Anterior cingulate cortex (tissue), 58 donors: ENCODE results near the gene GSN.

ENCODE experiments used
- DNase-seq, 58 donors: peaks; one replicate each; lab custom pipeline; 2025; lab: John Stamatoyannopoulos, UW

Gene GSN

DNA sequence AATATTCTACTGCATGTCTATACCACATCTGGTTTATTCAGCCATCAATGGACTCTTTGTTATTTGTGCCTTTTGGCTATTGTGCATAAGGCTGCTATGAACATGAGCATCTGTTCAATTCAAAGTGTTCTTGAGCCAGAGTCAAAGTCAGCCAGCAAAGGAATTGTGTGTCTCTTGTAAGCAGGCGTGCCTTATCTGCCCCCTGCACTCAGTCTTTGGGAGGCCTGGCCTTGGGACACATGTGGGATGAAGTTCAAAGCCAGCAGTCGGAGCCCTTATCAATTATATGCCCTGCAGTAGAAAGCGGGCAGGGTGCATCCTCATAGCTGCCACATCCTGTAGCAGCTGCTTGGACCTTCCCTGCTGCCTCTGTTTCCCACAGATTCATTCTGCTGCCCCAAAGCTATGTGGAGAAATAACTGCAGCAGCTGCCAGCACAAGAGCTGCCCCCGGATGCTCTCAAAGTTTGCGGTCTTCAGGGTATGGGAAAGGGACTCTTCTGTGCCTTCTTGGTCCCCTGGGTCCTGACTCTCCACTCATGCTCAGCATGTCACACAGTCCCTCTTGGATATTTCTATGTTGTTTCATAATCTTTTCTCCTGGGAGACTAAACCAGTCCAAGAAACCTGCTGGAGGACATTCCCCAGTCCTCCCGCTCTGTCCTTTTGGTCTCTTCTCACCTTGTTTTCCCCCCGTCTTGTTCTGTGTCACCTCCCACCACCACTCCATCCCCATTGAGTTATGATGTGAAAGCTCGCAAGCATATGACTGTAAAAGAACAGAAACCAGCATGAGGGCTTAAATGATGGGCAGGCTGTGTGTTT, 66.2 kb downstream of the GSN start:
- DNase-seq = no peak

DNA sequence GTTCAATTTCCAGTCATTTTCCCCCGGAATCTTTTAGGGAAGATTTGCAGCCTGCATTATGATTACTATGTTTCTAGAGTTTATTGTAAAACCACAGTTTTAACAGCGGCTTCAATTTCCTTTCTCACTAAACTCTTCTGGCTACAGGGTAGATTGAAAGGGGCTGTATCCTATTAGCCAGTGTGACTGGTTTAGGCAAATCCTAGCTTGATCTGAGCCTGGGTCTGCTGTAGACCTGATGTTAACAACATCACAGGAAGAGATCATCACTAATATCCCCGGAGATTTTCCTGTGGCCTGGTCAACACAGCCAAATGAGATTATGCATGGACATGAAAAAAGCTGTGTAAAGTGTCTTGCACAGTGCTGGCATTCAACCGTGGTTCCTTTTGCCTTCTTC, 68.7 kb downstream of the GSN start:
- DNase-seq = no peak

DNA sequence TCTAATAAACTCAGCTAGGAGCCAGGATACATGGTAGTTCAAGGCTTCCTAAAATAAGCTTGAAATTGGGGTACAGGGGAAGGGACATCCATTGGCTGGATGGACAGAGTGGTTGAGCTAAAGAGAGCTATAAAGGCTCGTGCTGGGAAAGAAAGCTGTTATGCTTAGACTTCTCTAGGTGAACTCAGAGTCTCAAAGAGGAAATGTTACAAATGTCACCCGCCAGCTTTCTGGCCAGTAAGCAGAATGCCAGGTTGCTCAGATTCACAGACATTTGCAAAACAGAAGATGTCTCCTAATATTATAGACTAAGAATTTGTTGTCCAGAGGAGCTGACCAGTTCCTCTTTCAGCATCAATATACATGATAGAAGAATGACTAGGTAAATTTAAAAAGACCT, 71.5 kb downstream of the GSN start:
- DNase-seq = no peak

DNA sequence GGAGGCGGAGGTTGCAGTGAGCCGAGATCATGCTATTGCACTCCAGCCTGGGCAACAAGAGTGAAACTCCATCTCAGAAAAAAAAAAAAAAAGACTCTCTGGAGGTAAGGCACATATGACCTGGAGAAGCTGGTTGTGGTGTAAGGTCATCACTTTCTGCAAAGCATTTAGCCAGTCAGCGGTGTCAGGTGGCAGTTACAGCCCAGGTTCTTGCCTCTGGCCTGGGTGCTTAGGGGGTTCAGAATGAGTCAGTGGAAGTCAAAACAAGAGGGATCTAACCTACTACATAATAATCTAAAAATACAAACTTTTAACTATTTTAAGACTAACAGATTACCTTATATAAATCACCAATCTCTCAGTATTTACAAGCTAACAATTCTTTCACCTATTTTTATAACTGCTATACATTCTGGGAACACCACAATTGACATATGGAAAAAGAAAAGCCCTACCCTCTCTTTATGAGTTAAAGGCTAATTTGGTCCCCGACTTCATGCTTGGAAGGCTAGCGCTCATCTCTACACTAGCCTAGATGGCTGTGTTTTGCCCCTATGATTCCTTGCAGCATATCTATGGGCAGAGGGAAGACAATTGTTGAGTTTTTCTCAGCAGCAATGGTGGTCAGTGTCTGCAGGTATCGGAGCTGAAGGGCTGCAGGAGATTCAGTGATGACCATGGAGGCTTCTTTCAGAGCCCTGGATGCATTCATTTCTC, 72.9 kb downstream of the GSN start:
- DNase-seq = no peak

DNA sequence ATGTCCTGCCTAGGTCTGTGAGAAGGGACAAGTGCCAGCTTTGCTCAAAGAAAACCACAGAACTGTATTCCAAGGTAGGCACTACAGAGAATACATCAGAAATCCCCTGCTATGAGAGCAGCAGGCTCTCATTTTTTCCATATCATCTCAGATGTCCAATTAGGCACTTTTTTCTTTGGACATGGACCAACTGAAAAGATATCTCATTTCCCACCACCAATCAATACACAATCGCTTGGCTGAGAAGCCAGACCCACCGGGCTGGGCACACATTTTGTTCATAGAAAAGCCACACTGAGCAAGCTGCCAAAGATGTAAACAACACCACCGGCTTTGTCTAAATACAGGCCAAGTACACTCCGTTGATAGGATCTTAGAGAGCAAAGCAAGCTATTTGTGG, 76.2 kb downstream of the GSN start:
- DNase-seq = no peak

DNA sequence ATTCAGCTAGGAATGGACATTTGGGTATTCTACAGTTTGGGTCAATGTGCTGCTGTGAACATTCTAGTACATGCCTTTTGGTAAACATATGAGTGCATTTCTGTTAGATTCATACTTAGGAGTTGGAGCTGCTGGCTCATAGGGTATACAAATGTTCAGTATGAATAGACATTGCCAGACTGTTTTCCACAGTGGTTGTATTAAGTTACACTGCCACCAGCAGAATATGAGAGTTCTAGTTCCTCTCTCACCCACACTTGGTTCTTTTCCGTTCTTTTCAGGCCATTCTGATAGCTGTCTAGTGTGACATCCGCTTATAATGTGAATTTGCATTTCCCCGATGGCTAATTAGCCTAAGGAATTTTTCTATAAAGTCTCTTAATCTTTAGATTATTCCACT, 77.1 kb downstream of the GSN start:
- DNase-seq = no peak

DNA sequence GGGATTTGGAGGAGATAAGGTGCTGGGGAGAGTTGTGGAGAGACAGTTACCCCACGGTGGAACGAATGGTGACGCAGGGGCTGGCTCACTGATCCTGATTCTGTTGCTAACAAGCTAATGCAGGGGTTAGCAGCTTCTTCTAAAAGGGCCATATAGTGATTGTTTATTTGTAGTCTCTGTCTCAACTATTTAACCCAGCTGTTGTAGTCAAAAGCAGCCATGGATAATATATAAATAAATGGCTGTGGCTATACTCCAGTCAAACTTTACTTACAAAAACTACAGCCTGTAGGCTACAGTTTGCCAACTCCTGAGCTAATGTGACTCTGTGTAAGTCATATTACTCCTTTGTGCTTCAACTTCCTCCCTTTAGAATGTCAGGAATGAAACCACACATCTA, 80.3 kb downstream of the GSN start:
- DNase-seq = no peak

DNA sequence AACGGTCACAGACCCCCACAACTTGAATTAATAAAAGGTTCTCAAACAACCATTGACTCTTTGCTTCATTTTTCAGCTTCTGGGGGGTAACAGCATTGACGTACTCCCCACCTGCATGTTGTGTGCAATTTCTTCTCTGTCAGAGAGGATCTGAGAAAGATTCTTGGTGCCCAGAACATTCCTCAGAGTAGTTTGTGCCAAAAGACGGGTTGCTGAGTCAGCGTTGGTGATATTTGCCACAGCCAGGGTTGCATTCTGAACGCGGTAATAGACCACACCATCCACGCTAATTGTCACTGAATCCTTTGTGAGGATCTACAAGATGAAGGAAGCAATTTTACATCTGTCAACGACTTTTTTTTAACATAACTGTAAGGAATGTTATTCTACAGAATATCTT, 81.0 kb downstream of the GSN start:
- DNase-seq = no peak

DNA sequence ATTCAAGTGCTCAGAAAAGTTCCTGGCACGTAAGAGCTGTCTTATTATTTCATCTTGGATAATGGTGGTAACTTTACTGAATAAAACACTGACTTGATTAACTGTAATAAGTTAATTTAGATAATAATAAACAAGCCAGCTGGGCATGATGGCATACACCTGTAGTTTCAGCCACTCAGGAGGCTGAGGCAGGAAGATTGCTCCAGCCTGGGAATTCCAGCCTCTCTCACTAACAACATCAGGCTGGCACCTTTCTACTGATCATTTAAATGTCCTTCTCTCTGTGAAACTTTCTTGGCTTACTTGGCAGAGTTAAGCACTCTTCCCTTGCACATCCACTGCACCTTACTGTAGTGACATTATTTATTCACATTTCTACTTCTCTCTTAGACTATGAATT, 82.1 kb downstream of the GSN start:
- DNase-seq = no peak

DNA sequence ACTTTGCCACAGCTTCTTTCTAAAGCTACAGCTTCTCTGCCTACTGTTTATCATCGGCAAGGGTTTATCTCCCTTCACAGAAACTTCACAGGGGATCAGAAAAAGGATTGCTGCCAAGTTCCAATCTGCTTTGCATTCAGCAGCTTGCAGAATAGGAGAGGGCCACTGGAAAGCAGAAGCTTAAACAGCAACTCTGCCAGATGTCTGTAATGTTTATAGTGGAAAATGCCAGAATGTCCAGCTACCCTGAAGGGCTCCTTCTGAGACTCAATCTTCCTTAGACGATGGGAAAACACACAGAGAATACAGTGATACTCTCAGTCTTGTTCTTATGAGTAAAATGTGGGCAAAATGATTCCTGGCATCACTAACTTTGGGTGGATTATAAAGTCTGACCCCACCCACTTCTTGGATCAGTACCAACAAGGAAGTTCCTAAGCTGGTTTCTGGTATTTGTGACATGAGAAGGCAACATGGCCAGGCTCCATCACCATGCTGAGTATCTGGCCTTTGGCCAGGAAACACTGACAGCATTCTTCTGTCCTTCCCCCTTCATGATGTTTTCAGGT, 83.1 kb downstream of the GSN start:
- DNase-seq = peak in 28 of 58 donors; percentile 4 to 81 (median 34)

DNA sequence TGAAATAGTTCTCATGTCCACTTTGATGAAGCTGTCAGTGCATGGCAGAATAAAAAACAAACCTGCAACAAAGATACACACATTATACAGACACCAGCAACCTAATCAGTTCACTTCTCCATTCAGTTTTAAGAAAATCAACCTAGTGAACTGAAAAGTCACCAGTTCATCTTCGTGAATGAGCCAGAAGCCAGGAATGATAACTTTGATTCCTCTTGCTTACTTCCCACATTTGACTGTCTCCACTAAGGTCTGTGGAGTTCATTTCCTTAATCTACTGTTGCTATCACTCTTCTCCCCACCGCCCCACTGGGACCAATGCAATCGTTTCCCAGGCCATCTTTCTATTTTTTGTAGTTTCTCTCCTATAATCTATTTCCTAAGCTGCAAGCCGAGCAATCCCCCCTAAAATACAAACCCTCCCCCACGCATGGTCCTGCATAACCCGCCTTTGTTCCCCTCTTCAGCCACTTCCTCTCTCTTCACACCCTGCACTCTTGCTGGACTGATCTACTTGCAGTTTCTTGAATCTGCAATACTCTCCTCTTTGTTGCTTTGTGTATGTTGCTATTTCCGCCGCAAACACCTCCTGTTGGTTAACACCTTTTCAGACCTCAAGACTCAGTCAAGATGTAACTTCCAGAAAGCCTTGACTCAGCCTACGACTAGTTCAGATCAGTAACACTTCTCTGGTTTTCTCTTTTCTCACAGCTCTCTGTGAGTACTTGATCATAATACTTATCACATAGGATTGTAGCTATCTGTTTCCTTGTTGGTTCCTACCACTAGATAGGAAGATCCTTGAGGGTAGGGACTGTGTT, 85.5 kb downstream of the GSN start:
- no peak for DNase-seq

DNA sequence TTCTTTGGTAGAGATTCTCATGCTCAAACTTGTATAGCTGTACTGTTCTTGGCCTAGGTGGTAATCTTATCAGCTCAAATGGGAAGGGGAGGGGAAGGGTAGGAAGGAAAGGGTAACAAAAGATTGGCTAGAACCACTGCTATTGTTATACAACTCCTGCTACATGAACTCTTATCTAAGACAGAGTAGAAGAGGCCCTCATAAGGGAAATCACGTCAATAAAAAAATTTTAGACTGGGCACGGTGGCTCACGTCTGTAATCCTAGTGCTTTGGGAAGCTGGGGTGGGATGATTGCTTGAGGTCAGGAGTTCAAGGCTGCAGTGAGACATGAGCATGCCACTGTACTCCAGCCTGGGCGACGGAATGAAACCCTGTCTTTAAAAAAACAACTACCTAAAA, 86.2 kb downstream of the GSN start:
- no peak for DNase-seq

DNA sequence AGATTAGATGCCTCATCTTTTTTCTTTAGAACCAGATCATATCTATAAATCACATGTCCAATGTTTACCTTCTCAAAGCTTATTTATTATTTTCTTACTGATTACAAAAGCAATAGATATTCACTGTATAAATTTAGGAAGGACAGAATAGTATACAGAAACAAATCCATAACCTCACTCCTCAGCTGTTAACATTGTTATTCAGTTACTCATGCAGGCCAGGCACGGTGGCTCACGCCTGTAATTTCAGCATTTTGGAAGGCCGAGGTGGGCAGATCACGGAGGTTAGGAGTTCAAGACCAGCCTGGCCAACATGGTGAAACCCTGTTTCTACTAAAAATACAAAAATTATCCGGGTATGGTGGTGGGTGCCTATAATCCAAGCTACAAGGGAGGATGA, 86.8 kb downstream of the GSN start:
- DNase-seq = no peak

DNA sequence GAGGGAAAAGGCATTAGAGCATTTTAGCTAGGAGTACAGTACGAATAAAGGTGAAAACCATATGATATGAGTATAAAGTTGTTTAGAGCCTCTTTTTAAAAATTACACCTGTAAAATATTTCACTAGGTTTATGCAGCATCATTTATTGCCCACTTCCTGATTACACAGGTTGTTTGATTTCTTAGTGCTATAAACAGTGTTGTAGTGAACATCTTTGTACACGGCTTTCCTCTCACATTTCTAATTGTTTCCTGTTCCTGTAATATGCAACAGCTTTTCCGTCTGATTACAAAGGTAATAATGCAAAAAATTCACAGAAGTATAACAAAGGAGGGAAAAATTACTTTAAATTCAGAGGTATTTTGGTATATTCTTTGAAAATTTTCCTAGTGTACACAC, 89.0 kb downstream of the GSN start:
- no peak for DNase-seq

DNA sequence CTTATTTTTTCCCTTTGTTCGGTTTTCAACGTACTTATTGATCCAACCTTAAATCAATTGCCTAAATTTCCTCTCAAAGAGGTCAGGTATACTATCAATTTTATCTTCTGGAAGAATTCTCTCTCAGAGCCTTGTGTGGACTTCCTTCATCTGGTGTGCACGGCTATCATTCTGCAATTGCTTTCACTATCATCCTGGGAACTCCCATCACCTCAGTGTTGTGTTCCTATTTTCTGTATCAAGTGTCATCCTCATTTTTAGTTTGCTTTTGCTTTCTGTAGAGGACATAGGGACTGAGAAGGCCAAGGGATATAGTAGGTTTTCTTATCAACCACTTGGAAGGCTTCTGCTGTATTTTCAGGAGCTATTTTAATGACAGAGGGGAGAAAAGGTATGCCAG, 90.8 kb downstream of the GSN start:
- DNase-seq = no peak

DNA sequence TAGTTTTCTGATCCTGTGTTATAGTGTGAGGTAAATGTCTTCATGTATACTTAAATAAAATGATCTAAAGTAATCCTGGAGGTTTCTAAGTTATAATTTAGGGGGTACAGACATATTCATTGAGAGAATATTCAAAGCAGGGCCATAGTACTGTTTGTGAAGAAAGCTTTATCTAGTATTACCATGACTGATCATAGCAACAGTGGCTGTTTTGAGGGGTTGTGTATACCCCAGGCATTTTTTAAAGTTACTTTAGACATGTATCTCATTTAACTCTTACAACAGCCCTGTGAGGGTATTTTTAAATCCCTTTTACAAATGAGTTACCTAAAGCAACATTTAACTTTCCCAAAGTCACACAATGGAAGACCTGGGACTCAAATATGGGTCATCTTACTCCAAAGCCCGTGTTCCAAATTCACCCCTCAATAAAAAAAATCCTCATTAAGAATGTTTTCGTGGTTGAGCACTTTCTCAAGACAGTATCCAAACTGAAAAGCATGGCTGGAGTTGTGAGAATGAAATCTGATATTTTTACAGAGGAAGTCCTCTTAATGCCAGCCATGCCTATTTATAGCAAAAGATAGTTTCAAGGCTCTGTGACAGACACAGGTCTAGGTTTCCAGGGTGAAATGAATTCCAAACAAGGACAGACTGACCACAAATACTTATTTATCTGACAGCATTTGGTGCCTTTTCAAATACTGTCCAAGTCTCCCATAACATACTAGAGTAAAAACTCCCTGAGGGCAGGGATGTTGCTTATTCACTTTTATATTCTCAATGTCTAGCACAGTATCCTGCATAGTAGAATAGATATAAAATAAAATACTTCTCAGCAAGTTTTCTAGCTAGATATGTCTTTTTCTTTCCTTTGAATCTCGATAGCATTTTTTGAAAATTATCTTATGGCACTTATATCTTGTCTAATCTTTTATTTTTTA, 91.7 kb downstream of the GSN start:
- no peak for DNase-seq

DNA sequence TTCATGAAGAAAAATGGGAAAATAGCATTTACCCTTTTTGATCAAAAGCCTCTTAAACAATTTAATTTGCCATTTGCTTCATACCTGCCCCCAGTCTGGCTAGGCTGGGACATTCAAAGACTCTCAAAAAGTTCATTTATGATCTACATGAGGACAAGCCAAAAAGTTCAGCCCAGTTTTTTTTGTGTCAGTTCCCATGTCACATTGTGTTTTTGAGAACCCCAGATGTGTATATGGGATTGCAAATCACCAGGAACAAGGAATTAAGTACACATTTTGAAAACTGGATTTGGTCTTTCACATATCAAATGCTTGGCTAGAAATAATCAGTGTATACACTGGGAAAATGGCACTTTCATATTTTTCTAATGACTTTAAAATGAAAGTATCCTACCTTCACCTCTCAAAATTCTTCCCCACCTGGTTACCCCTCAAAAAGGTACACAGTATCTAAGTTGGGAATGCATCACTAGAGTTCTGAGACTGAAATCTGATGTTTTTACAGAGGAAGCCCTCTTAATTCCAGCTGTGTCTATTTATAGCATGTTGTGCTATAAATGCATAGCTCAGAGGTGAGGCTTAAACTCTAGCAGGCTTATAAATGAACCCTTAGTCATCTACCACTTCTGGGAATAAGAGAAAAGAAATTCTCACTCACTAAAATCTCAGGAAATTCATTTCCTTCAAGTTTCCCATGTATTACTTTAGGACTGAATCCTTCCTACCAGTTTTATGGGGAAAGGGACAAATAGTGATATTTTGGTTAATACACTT, 92.8 kb downstream of the GSN start:
- DNase-seq = no peak

DNA sequence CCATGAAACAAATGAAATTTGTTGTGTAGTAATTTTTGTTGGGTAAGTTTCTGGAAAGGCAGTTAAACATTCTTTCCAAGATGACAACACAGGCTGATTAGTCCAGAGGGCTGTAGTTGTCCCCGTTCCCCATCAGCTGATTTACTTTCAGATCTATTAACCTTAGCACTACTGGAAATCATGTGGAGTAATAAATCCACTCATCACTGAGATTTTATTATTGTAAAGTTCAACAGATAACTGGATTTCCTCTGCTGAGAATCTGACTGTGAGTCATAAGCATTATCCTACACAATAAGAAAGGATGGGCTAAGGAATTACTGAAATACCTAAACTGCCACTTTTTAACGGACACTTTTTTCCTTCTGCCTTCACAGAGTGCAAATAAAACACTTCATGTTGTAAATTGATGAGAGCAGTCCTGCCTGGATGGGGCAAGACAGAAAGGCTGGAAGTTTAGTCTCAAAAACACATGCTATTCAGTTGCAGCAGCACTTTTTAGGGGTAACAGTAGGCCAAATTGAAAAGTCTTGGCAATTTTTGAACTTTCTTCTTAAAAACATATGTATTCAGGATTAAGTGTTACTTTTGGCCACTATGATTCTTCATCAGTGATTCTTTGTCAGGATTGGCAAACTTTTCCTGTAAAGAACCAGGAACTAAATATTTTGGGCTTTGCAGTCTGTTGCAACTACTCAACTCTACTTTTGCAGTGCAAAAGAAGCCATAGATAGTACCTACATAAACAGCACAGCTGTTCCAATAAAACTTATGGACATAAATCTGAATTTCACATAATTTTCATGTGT, 95.1 kb downstream of the GSN start:
- no peak for DNase-seq
